ENCODE measurements around the gene ZNF574.

GRCh38 chr19:42129399-42130253, 53.7 kb downstream of the ZNF574 start:
- TF ChIP-seq CTCF (IDR thresholded peaks at IDR 0.05) = no peak
- TF ChIP-seq POLR2A (IDR thresholded peaks at IDR 0.05) = no peak
